Sigmoid colon (tissue), 4 donors: ENCODE results near the gene RHEBL1.

ENCODE experiments used
- CTCF ChIP-seq, 4 experiments: fragments of 450-650 bp in 3 of 4; fragments of 200-600 bp in 1 of 4; IDR thresholded peaks; one replicate each; pipeline ENCODE4 v1.5.1; 2016 to 2019; ENCODE audit warnings: antibody characterized with exemption in 4 of 4, mild to moderate bottlenecking in 3 of 4, moderate library complexity in 2 of 4
- EP300 ChIP-seq, 4 donors: sonication (generic); formaldehyde crosslinking; IDR thresholded peaks; one replicate each; pipeline ENCODE4 v1.6.1; 2017; ENCODE audit warnings: antibody characterized with exemption in 4 of 4
- POLR2A ChIP-seq, 2 donors: fragments of 450-650 bp; IDR thresholded peaks; one replicate each; pipeline ENCODE4 v1.6.1; 2016; ENCODE audit warnings: antibody characterized with exemption in 2 of 2, mild to moderate bottlenecking in 2 of 2, moderate library complexity in 2 of 2
- POLR2AphosphoS5 ChIP-seq, 4 donors: sonication (generic); formaldehyde crosslinking; IDR thresholded peaks; one replicate each; pipeline ENCODE4 v1.6.1; 2017; ENCODE audit warnings: antibody characterized with exemption in 4 of 4

- no peak for TF ChIP-seq POLR2AphosphoS5 (IDR thresholded peaks at IDR 0.05)
- TF ChIP-seq CTCF (IDR thresholded peaks at IDR 0.05), result no peak
- no peak for TF ChIP-seq POLR2A (IDR thresholded peaks at IDR 0.05)
- TF ChIP-seq EP300 (IDR thresholded peaks at IDR 0.05), result no peak
Observed at GRCh38 chr12:49041036-49041880, 28.5 kb downstream of the RHEBL1 start.
